ENCODE results near the gene HPSE2.

The HPSE2 gene

GRCh38 chr10:98463976-98464754, 771.5 kb downstream of the HPSE2 start:
- no peak overlapping the region for H3K4me3 ChIP-seq (ENCODE audit: low read depth, low read length)
- no peak overlapping the region for H3K9ac ChIP-seq (ENCODE audit: low read depth, low read length)
- H3K27me3 ChIP-seq (ENCODE audit: control insufficient read depth, insufficient read depth, low read length) = peaks cover 14% of the 10 kb centered on the region
- H3K9me3 ChIP-seq (ENCODE audit: control insufficient read depth, insufficient read depth, low read length) = no peaks in the 10 kb centered on the region
- H3K36me3 ChIP-seq (ENCODE audit: control insufficient read depth, insufficient read depth, low read length) = no peaks in the 10 kb centered on the region
- no peak overlapping the region for H3K27ac ChIP-seq (ENCODE audit: low read depth, low read length)
- no peaks in the 10 kb centered on the region for H3K4me1 ChIP-seq (ENCODE audit: control insufficient read depth, insufficient read depth, low read length)

GRCh38 chr10:98463016-98463415, 772.6 kb downstream of the HPSE2 start:
- no peak overlapping the region for H3K4me3 ChIP-seq (ENCODE audit: low read depth, low read length)
- H3K36me3 ChIP-seq (ENCODE audit: control insufficient read depth, insufficient read depth, low read length) = no peaks in the 10 kb centered on the region
- H3K9me3 ChIP-seq (ENCODE audit: control insufficient read depth, insufficient read depth, low read length) = no peaks in the 10 kb centered on the region
- peaks cover 5% of the 10 kb centered on the region for H3K27me3 ChIP-seq (ENCODE audit: control insufficient read depth, insufficient read depth, low read length)
- no peak overlapping the region for H3K9ac ChIP-seq (ENCODE audit: low read depth, low read length)
- H3K27ac ChIP-seq (ENCODE audit: low read depth, low read length) = no peak overlapping the region
- peaks cover 2% of the 10 kb centered on the region; the same call in 1 of the 2 replicates for H3K4me1 ChIP-seq (ENCODE audit: control insufficient read depth, insufficient read depth, low read length)

GRCh38 chr10:98461500-98461842, 774.2 kb downstream of the HPSE2 start:
- H3K9ac ChIP-seq (ENCODE audit: low read depth, low read length) = no peak overlapping the region
- H3K27me3 ChIP-seq (ENCODE audit: control insufficient read depth, insufficient read depth, low read length) = no peaks in the 10 kb centered on the region
- no peak overlapping the region for H3K4me3 ChIP-seq (ENCODE audit: low read depth, low read length)
- H3K36me3 ChIP-seq (ENCODE audit: control insufficient read depth, insufficient read depth, low read length) = no peaks in the 10 kb centered on the region
- H3K9me3 ChIP-seq (ENCODE audit: control insufficient read depth, insufficient read depth, low read length) = no peaks in the 10 kb centered on the region
- peaks cover 16% of the 10 kb centered on the region for H3K4me1 ChIP-seq (ENCODE audit: control insufficient read depth, insufficient read depth, low read length)
- H3K27ac ChIP-seq (ENCODE audit: low read depth, low read length) = no peak overlapping the region

- H3K4me1 ChIP-seq (ENCODE audit: control insufficient read depth, insufficient read depth, low read length) = peaks cover 21% of the 10 kb centered on the region
- H3K27me3 ChIP-seq (ENCODE audit: control insufficient read depth, insufficient read depth, low read length) = no peaks in the 10 kb centered on the region
- H3K9ac ChIP-seq (ENCODE audit: low read depth, low read length) = no peak overlapping the region
- H3K4me3 ChIP-seq (ENCODE audit: low read depth, low read length) = no peak overlapping the region
- H3K9me3 ChIP-seq (ENCODE audit: control insufficient read depth, insufficient read depth, low read length) = no peaks in the 10 kb centered on the region
- no peaks in the 10 kb centered on the region for H3K36me3 ChIP-seq (ENCODE audit: control insufficient read depth, insufficient read depth, low read length)
- H3K27ac ChIP-seq (ENCODE audit: low read depth, low read length) = no peak overlapping the region
Observed at GRCh38 chr10:98460837-98461499, 774.7 kb downstream of the HPSE2 start.

- H3K27me3 ChIP-seq (ENCODE audit: control insufficient read depth, insufficient read depth, low read length) = no peaks in the 10 kb centered on the region
- H3K4me1 ChIP-seq (ENCODE audit: control insufficient read depth, insufficient read depth, low read length) = peaks cover 25% of the 10 kb centered on the region
- no peaks in the 10 kb centered on the region for H3K9me3 ChIP-seq (ENCODE audit: control insufficient read depth, insufficient read depth, low read length)
- H3K36me3 ChIP-seq (ENCODE audit: control insufficient read depth, insufficient read depth, low read length) = no peaks in the 10 kb centered on the region
- no peak overlapping the region for H3K27ac ChIP-seq (ENCODE audit: low read depth, low read length)
- H3K4me3 ChIP-seq (ENCODE audit: low read depth, low read length) = no peak overlapping the region
- H3K9ac ChIP-seq (ENCODE audit: low read depth, low read length) = no peak overlapping the region
Observed at GRCh38 chr10:98458809-98459784, 776.6 kb downstream of the HPSE2 start.

GRCh38 chr10:98457721-98458120, 777.9 kb downstream of the HPSE2 start:
- Histone ChIP-seq H3K27ac (ENCODE audit: low read depth, low read length) (no peak overlapping the region), H3K9ac (ENCODE audit: low read depth, low read length) (no peak overlapping the region), H3K9me3 (ENCODE audit: control insufficient read depth, insufficient read depth, low read length) (no peaks in the 10 kb centered on the region), H3K4me1 (ENCODE audit: control insufficient read depth, insufficient read depth, low read length) (peaks cover 25% of the 10 kb centered on the region), H3K27me3 (ENCODE audit: control insufficient read depth, insufficient read depth, low read length) (no peaks in the 10 kb centered on the region), H3K4me3 (ENCODE audit: low read depth, low read length) (no peak overlapping the region), H3K36me3 (ENCODE audit: control insufficient read depth, insufficient read depth, low read length) (no peaks in the 10 kb centered on the region)

- Histone ChIP-seq H3K36me3 (ENCODE audit: control insufficient read depth, insufficient read depth, low read length) (no peaks in the 10 kb centered on the region), H3K9me3 (ENCODE audit: control insufficient read depth, insufficient read depth, low read length) (no peaks in the 10 kb centered on the region), H3K9ac (ENCODE audit: low read depth, low read length) (0 out of 2 replicates have a peak overlapping the region, but pooled peaks have one; percentile 36), H3K4me3 (ENCODE audit: low read depth, low read length) (no peak overlapping the region), H3K27me3 (ENCODE audit: control insufficient read depth, insufficient read depth, low read length) (no peaks in the 10 kb centered on the region), H3K4me1 (ENCODE audit: control insufficient read depth, insufficient read depth, low read length) (peaks cover 29% of the 10 kb centered on the region), H3K27ac (ENCODE audit: low read depth, low read length) (peak overlapping the region; percentile 75)
Observed at GRCh38 chr10:98456686-98457482, 778.8 kb downstream of the HPSE2 start.

- Histone ChIP-seq H3K27ac (ENCODE audit: low read depth, low read length) (peak overlapping the region; percentile 75), H3K27me3 (ENCODE audit: control insufficient read depth, insufficient read depth, low read length) (no peaks in the 10 kb centered on the region), H3K4me1 (ENCODE audit: control insufficient read depth, insufficient read depth, low read length) (peaks cover 29% of the 10 kb centered on the region), H3K36me3 (ENCODE audit: control insufficient read depth, insufficient read depth, low read length) (no peaks in the 10 kb centered on the region), H3K9me3 (ENCODE audit: control insufficient read depth, insufficient read depth, low read length) (no peaks in the 10 kb centered on the region), H3K9ac (ENCODE audit: low read depth, low read length) (no peak overlapping the region), H3K4me3 (ENCODE audit: low read depth, low read length) (no peak overlapping the region)
Observed at GRCh38 chr10:98456043-98456570, 779.5 kb downstream of the HPSE2 start.

GRCh38 chr10:98453729-98454128, 781.9 kb downstream of the HPSE2 start:
- H3K36me3 ChIP-seq (ENCODE audit: control insufficient read depth, insufficient read depth, low read length) = no peaks in the 10 kb centered on the region
- H3K27ac ChIP-seq (ENCODE audit: low read depth, low read length) = no peak overlapping the region
- no peaks in the 10 kb centered on the region for H3K27me3 ChIP-seq (ENCODE audit: control insufficient read depth, insufficient read depth, low read length)
- no peak overlapping the region for H3K9ac ChIP-seq (ENCODE audit: low read depth, low read length)
- H3K4me3 ChIP-seq (ENCODE audit: low read depth, low read length) = no peak overlapping the region
- H3K4me1 ChIP-seq (ENCODE audit: control insufficient read depth, insufficient read depth, low read length) = peaks cover 29% of the 10 kb centered on the region
- H3K9me3 ChIP-seq (ENCODE audit: control insufficient read depth, insufficient read depth, low read length) = no peaks in the 10 kb centered on the region

- peaks cover 11% of the 10 kb centered on the region for H3K4me1 ChIP-seq (ENCODE audit: control insufficient read depth, insufficient read depth, low read length)
- H3K36me3 ChIP-seq (ENCODE audit: control insufficient read depth, insufficient read depth, low read length) = no peaks in the 10 kb centered on the region
- no peaks in the 10 kb centered on the region for H3K9me3 ChIP-seq (ENCODE audit: control insufficient read depth, insufficient read depth, low read length)
- no peaks in the 10 kb centered on the region for H3K27me3 ChIP-seq (ENCODE audit: control insufficient read depth, insufficient read depth, low read length)
- H3K4me3 ChIP-seq (ENCODE audit: low read depth, low read length) = no peak overlapping the region
- H3K9ac ChIP-seq (ENCODE audit: low read depth, low read length) = no peak overlapping the region
- H3K27ac ChIP-seq (ENCODE audit: low read depth, low read length) = no peak overlapping the region
Observed at GRCh38 chr10:98450618-98451017, 785.0 kb downstream of the HPSE2 start.
